Right ventricle myocardium inferior (tissue), 1 donor: Measurements from ENCODE around the gene PSPC1. TPM values are rescaled to one million over a fixed set of nuclear protein-coding genes. Genes with fewer than 3 reads are reported as not detected.
"Not testable (repeated sequence)": the region's sequence is repeated elsewhere in the genome, so short reads cannot be mapped to it uniquely, and the experiment has no call there.

Experiments
- ATAC-seq: fragments of 200-7000 bp; cut with Tn5 transposase; one replicate; pipeline ENCODE4 v1.9.1; 2020; ENCODE audit warnings: mild to moderate bottlenecking, moderate library complexity
- DNase-seq: peaks from one replicate; pipeline ENCODE4 v3.0.0; 2021; ENCODE audit errors: missing footprints
- intact Hi-C: fragments of 100-400 bp; cut with DNase I; formaldehyde crosslinking; loops from one replicate; pipeline ENCODE4 v1.11.0; 2022
- long read RNA-seq: library from polyadenylated mRNA; unstranded; transcript quantifications from one replicate; pipeline ENCODE4 v2.0.0, GENCODE V29; 2021
- total RNA-seq: library from RNA; stranded (reverse); fragmentation: NEBNext Ultra II Directional; extraction: Animal tissue kit (Norgen Biotek cat#: 25700); gene quantifications from one replicate; pipeline ENCODE4 v1.2.1, GENCODE V29; 2021
- donor health status: DM: no; HTN: yes; CAD: no; lungs with severe emphysema.

Gene PSPC1
- 24.9 TPM for total RNA-seq
- long read RNA-seq, transcript PSPC1-201 (9 exons, 2,407 nt): major isoform, 8 of 17 reads
- long read RNA-seq, partial matches to known transcripts: 1 of 17 reads
- long read RNA-seq, other reads (novel, unspliced or antisense): 0 of 17 reads

GRCh38 chr13:19782727-19783682 lies at the start of gene PSPC1:
PSPC1 (minus strand) TSS chr13:19782945; CDS start chr13:19782757, 188 bp downstream.
- ATAC-seq (peak; percentile 97), DNase-seq (peak; percentile 97)
- intact Hi-C loops: loop anchor here (1.0 to 2.0 kb wide), 2 partner anchors 80 to 175 kb away; partner anchors contain the start of genes ZMYM2 and ZMYM5

GRCh38 chr13:19822673-19823072 lies 39.9 kb upstream of the PSPC1 start:
- ATAC-seq: no peak
- no peak for DNase-seq
- intact Hi-C loops: no loop called here

- intact Hi-C loops: no loop called here
- ATAC-seq (no peak), DNase-seq (peak; percentile 85)
Observed at GRCh38 chr13:19818223-19818842, 35.6 kb upstream of the PSPC1 start.

- intact Hi-C loops: no loop called here
- DNase-seq (no peak), ATAC-seq (no peak)
Observed at GRCh38 chr13:19817510-19818158, 34.9 kb upstream of the PSPC1 start.

- DNase-seq (no peak), ATAC-seq (no peak)
- intact Hi-C loops: no loop called here
Observed at GRCh38 chr13:19817106-19817505, 34.4 kb upstream of the PSPC1 start.

GRCh38 chr13:19815842-19816241 lies 33.1 kb upstream of the PSPC1 start:
- DNase-seq, ATAC-seq, intact Hi-C loops: not testable (repeated sequence)

- intact Hi-C loops: no loop called here
- DNase-seq: no peak
- no peak for ATAC-seq
Observed at GRCh38 chr13:19810996-19811881, 28.5 kb upstream of the PSPC1 start.

- intact Hi-C loops: no loop called here
- ATAC-seq (no peak), DNase-seq (no peak)
Observed at GRCh38 chr13:19810151-19810550, 27.4 kb upstream of the PSPC1 start.

GRCh38 chr13:19805765-19806164 lies 23.0 kb upstream of the PSPC1 start:
- DNase-seq (no peak), ATAC-seq (no peak)
- intact Hi-C loops: no loop called here

GRCh38 chr13:19795956-19796355 lies 13.2 kb upstream of the PSPC1 start:
- intact Hi-C loops: no loop called here
- no peak for ATAC-seq
- DNase-seq: no peak

GRCh38 chr13:19794631-19795030 lies 11.9 kb upstream of the PSPC1 start:
- no peak for ATAC-seq
- no peak for DNase-seq
- intact Hi-C loops: no loop called here

GRCh38 chr13:19791953-19792537 lies 9.3 kb upstream of the PSPC1 start:
- ATAC-seq (no peak), DNase-seq (no peak)
- intact Hi-C loops: no loop called here

GRCh38 chr13:19782049-19782726 lies 557 bp downstream of the PSPC1 start:
- intact Hi-C loops: loop anchor here (1.0 to 2.0 kb wide), 2 partner anchors 81 to 176 kb away; partner anchors contain the start of genes ZMYM2 and ZMYM5
- peak; percentile 71 for ATAC-seq
- DNase-seq: peak; percentile 82

- intact Hi-C loops: no loop called here
- DNase-seq (no peak), ATAC-seq (no peak)
Observed at GRCh38 chr13:19781526-19781925, 1.2 kb downstream of the PSPC1 start.

GRCh38 chr13:19780753-19781418 lies 1.9 kb downstream of the PSPC1 start:
- intact Hi-C loops, DNase-seq, ATAC-seq: not testable (repeated sequence)

- intact Hi-C loops: no loop called here
- DNase-seq (no peak), ATAC-seq (no peak)
Observed at GRCh38 chr13:19772306-19772705, 10.4 kb downstream of the PSPC1 start.

- intact Hi-C loops: no loop called here
- DNase-seq (no peak), ATAC-seq (no peak)
Observed at GRCh38 chr13:19769854-19770253, 12.9 kb downstream of the PSPC1 start.
